GM23338 (cell line): ENCODE results near the gene SNN. TPM values are rescaled to one million over a fixed set of nuclear protein-coding genes. Genes with fewer than 3 reads are reported as not detected.

Source experiments
- ATAC-seq: fragments of 200-7000 bp; cut with Tn5 transposase; 3 replicates; pipeline ENCODE4 v1.9.1; 2020
- DNase-seq: peaks from one replicate; pipeline ENCODE4 v3.0.0-alpha.2; 2015; ENCODE audit warnings: low spot score
- H2AFZ ChIP-seq: fragments of 200-600 bp; sonication (generic); 2 replicates; pipeline ENCODE4 v1.8.0; 2016; ENCODE audit warnings: antibody characterized with exemption, mild to moderate bottlenecking, moderate library complexity
- H3F3A ChIP-seq: fragments of 200-600 bp; sonication (generic); replicated peaks from 2 replicates; pipeline ENCODE4 v1.8.0; 2017; ENCODE audit warnings: antibody characterized with exemption, mixed run types, low read depth
- H3K27ac ChIP-seq: fragments of 200-600 bp; sonication (generic); 2 replicates; pipeline ENCODE4 v1.6.1; 2016; ENCODE audit warnings: low read depth
- H3K27me3 ChIP-seq: fragments of 200-600 bp; sonication (generic); 2 replicates; pipeline ENCODE4 v1.8.0; 2016; ENCODE audit warnings: mild to moderate bottlenecking, mixed run types, moderate library complexity; ENCODE audit not compliant: insufficient read depth
- H3K36me3 ChIP-seq: fragments of 200-600 bp; sonication (generic); 2 replicates; pipeline ENCODE4 v1.8.0; 2016; ENCODE audit warnings: mild to moderate bottlenecking; ENCODE audit not compliant: insufficient read depth
- H3K4me1 ChIP-seq: fragments of 200-600 bp; sonication (generic); 2 replicates; pipeline ENCODE4 v1.8.0; 2016; ENCODE audit warnings: mild to moderate bottlenecking, moderate library complexity; ENCODE audit not compliant: insufficient read depth
- H3K4me2 ChIP-seq: fragments of 200-600 bp; sonication (generic); 2 replicates; pipeline ENCODE4 v1.7.1; 2017; ENCODE audit warnings: mixed run types
- H3K4me3 ChIP-seq: fragments of 200-600 bp; sonication (generic); 2 replicates; pipeline ENCODE4 v1.6.1; 2016; ENCODE audit warnings: mixed run types
- H3K79me2 ChIP-seq: fragments of 200-600 bp; sonication (generic); replicated peaks from 2 replicates; pipeline ENCODE4 v1.8.0; 2017; ENCODE audit warnings: mild to moderate bottlenecking; ENCODE audit not compliant: insufficient read depth
- H3K9me2 ChIP-seq: fragments of 200-600 bp; sonication (generic); 2 replicates; pipeline ENCODE4 v1.8.0; 2017; ENCODE audit not compliant: insufficient read depth
- H4K20me1 ChIP-seq: fragments of 200-600 bp; sonication (generic); replicated peaks from 2 replicates; pipeline ENCODE4 v1.8.0; 2017; ENCODE audit warnings: mild to moderate bottlenecking; ENCODE audit not compliant: insufficient read depth
- H3K27ac Mint-ChIP-seq: 2 replicates; pipeline ENCODE4 v1.8.0; 2020; ENCODE audit warnings: inconsistent platforms, mild to moderate bottlenecking, moderate library complexity, mixed read lengths
- H3K27me3 Mint-ChIP-seq: 3 replicates; pipeline ENCODE4 v1.8.0; 2022; ENCODE audit warnings: low read depth, mild to moderate bottlenecking, moderate library complexity, mixed read lengths, inconsistent platforms; ENCODE audit not compliant: insufficient read depth, poor library complexity
- H3K36me3 Mint-ChIP-seq: 3 replicates; pipeline ENCODE4 v1.8.0; 2021; ENCODE audit warnings: low read depth, mild to moderate bottlenecking, inconsistent platforms, moderate library complexity, mixed read lengths
- H3K4me1 Mint-ChIP-seq: 3 replicates; pipeline ENCODE4 v1.8.0; 2020; ENCODE audit warnings: mild to moderate bottlenecking, inconsistent platforms, mixed read lengths
- H3K4me3 Mint-ChIP-seq: 3 replicates; pipeline ENCODE4 v1.8.0; 2021; ENCODE audit warnings: moderate library complexity, mild to moderate bottlenecking, inconsistent platforms, mixed read lengths
- H3K9me3 Mint-ChIP-seq: 3 replicates; pipeline ENCODE4 v1.8.0; 2020; ENCODE audit warnings: moderate library complexity, mild to moderate bottlenecking, inconsistent platforms, mixed read lengths
- CTCF ChIP-seq, 2 experiments: fragments of 200-600 bp in 1 of 2; sonication (generic) in 1 of 2; conservative IDR thresholded peaks; 2 replicates each; pipeline versions ENCODE4 v1.5.1 to v1.6.1; 2016 to 2017; ENCODE audit warnings: antibody characterized with exemption in 2 of 2, low read depth in 2 of 2, mild to moderate bottlenecking in 2 of 2, moderate library complexity in 1 of 2
- ETS1 ChIP-seq: IDR thresholded peaks from 2 replicates; pipeline ENCODE4 v1.6.1; 2016; ENCODE audit warnings: antibody characterized with exemption
- EZH2phosphoT487 ChIP-seq: fragments of 200-600 bp; sonication (generic); IDR thresholded peaks from one replicate; pipeline ENCODE4 v1.8.1; 2018; ENCODE audit warnings: antibody characterized with exemption; ENCODE audit not compliant: unreplicated experiment
- JUNB ChIP-seq: IDR thresholded peaks from one replicate; pipeline ENCODE4 v1.6.1; 2016; ENCODE audit warnings: antibody characterized with exemption; ENCODE audit not compliant: unreplicated experiment
- NANOG ChIP-seq: IDR thresholded peaks from 2 replicates; pipeline ENCODE4 v1.6.1; 2016; ENCODE audit warnings: antibody characterized with exemption, borderline replicate concordance
- POLR2AphosphoS5 ChIP-seq: IDR thresholded peaks from 2 replicates; pipeline ENCODE4 v1.6.1; 2016; ENCODE audit warnings: antibody characterized with exemption, low read depth
- REST ChIP-seq: IDR thresholded peaks from one replicate; pipeline ENCODE4 v1.6.1; 2018; ENCODE audit warnings: antibody characterized with exemption; ENCODE audit not compliant: unreplicated experiment
- ZNF114 ChIP-seq: fragments of 250-450 bp; sonication (Bioruptor Pico); IDR thresholded peaks from 2 replicates; pipeline ENCODE4 v1.5.0; 2020; ENCODE audit warnings: mild to moderate bottlenecking, moderate library complexity
- polyA plus RNA-seq: library from polyadenylated mRNA; unstranded; fragments of >200 nt; fragmentation: Nextera tagmentation; extraction: Ambion mirVana; gene quantifications from 2 replicates; pipeline ENCODE4 v1.2.1, GENCODE V29; 2016
- total RNA-seq: library from RNA; depleted of rRNA; stranded (reverse); fragments of >200 nt; shearing (Covaris generic); gene quantifications from 2 replicates; pipeline ENCODE4 v1.2.3, GENCODE V29; 2014

The SNN gene
- total and polyA plus RNA-seq, 2 experiments from 2014 or later: 19.0 to 63.3 TPM

- no peak overlapping the region for H2AFZ ChIP-seq
- Mint-ChIP-seq H3K27ac (no peak overlapping the region), H3K9me3 (no peaks in the 10 kb centered on the region), H3K36me3 (peaks cover 10% of the 10 kb centered on the region; the same call in 2 of the 3 replicates), H3K4me3 (no peak overlapping the region), H3K4me1 (peaks cover 8% of the 10 kb centered on the region; the same call in 2 of the 3 replicates), H3K27me3 (no peaks in the 10 kb centered on the region)
- H3K4me1 ChIP-seq: 0 out of 2 replicates have a peak, but pooled peaks cover 7% of the 10 kb centered on the region
- 0 out of 2 replicates have a peak, but pooled peaks cover 3% of the 10 kb centered on the region for H4K20me1 ChIP-seq
- no peak overlapping the region for H3K4me2 ChIP-seq
- 0 out of 2 replicates have a peak, but pooled peaks cover 6% of the 10 kb centered on the region for H3K36me3 ChIP-seq
- no peak overlapping the region for H3K4me3 ChIP-seq
- H3F3A ChIP-seq: no peaks in the 10 kb centered on the region; the same call in 1 of the 2 replicates
- DNase-seq (no peak), ATAC-seq (no peak)
- TF ChIP-seq JUNB (no peak), CTCF (conservative IDR thresholded peaks at IDR 0.05; ENCODE audit: low read depth in 2 of 2) (no peak), ZNF114 (CRISPR knock-in tag) (no peak), ETS1 (no peak), NANOG (no peak), REST (no peak), EZH2phosphoT487 (no peak), POLR2AphosphoS5 (no peak)
- no peaks in the 10 kb centered on the region for H3K27me3 ChIP-seq
- H3K27ac ChIP-seq: no peak overlapping the region
- H3K79me2 ChIP-seq: no peaks in the 10 kb centered on the region
- no peaks in the 10 kb centered on the region for H3K9me2 ChIP-seq
Observed at GRCh38 chr16:11719762-11720161, 51.5 kb downstream of the SNN start.
